ENCODE data around the gene SUSD1.

DNA sequence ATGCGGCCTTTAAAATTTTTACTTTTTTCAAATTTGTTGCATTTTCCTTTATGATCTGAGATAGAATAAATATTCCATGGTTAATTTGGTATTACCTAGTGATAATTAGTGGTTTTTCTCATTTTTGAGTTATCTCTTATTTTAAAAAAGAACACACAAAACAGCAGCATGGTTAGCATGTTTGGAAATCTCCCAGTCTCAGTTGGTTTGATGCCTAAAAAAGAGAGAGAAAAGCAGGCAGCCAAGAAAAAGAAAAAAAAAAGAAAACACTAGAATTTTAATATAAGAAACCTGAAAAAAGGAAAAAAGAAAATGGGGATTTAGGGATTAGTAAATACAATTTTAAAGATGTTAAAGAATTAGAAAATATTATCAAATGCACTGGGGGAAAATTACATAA lies 15.3 kb downstream of the SUSD1 start:
- TF ChIP-seq, protein P1, sequence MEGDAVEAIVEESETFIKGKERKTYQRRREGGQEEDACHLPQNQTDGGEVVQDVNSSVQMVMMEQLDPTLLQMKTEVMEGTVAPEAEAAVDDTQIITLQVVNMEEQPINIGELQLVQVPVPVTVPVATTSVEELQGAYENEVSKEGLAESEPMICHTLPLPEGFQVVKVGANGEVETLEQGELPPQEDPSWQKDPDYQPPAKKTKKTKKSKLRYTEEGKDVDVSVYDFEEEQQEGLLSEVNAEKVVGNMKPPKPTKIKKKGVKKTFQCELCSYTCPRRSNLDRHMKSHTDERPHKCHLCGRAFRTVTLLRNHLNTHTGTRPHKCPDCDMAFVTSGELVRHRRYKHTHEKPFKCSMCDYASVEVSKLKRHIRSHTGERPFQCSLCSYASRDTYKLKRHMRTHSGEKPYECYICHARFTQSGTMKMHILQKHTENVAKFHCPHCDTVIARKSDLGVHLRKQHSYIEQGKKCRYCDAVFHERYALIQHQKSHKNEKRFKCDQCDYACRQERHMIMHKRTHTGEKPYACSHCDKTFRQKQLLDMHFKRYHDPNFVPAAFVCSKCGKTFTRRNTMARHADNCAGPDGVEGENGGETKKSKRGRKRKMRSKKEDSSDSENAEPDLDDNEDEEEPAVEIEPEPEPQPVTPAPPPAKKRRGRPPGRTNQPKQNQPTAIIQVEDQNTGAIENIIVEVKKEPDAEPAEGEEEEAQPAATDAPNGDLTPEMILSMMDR (optimal IDR thresholded peaks at IDR 0.05 in 1 of 3, IDR thresholded peaks at IDR 0.05 in 1 of 3, conservative IDR thresholded peaks at IDR 0.05 in 1 of 3; ENCODE audit: extremely low read depth in 1 of 3, insufficient read depth in 2 of 3, low read length in 3 of 3): no peak
- no peak for TF ChIP-seq EZH2 (IDR thresholded peaks at IDR 0.05; ENCODE audit: low read length)

All from keratinocyte (primary cell).